GM23248 (cell line): ENCODE measurements around the gene ADAMTS9. TPM values are rescaled to one million over a fixed set of nuclear protein-coding genes. Genes with fewer than 3 reads are reported as not detected.

Source experiments
- DNase-seq: peaks from one replicate; pipeline ENCODE4 v3.0.0-alpha.2; 2015
- H2AFZ ChIP-seq: fragments of 200-600 bp; sonication (generic); 2 replicates; pipeline ENCODE4 v1.6.1; 2016; ENCODE audit warnings: antibody characterized with exemption
- H3F3A ChIP-seq: fragments of 200-600 bp; sonication (generic); 2 replicates; pipeline ENCODE4 v1.6.1; 2016; ENCODE audit warnings: mild to moderate bottlenecking, antibody characterized with exemption, mixed run types; ENCODE audit not compliant: insufficient read depth
- H3K27ac ChIP-seq: fragments of 200-600 bp; sonication (generic); 2 replicates; pipeline ENCODE4 v1.5.1; 2016; ENCODE audit warnings: mild to moderate bottlenecking
- H3K27me3 ChIP-seq: fragments of 200-600 bp; sonication (generic); replicated peaks from 2 replicates; pipeline ENCODE4 v1.6.1; 2016; ENCODE audit warnings: mild to moderate bottlenecking; ENCODE audit not compliant: insufficient read depth
- H3K36me3 ChIP-seq: fragments of 200-600 bp; sonication (generic); 2 replicates; pipeline ENCODE4 v1.6.1; 2016; ENCODE audit warnings: low read depth, mild to moderate bottlenecking
- H3K4me1 ChIP-seq: fragments of 200-600 bp; sonication (generic); 2 replicates; pipeline ENCODE4 v1.6.1; 2016; ENCODE audit warnings: mild to moderate bottlenecking; ENCODE audit not compliant: insufficient read depth
- H3K4me2 ChIP-seq: fragments of 200-600 bp; sonication (generic); one replicate; pipeline ENCODE4 v1.6.1; 2016; ENCODE audit warnings: mild to moderate bottlenecking; ENCODE audit not compliant: unreplicated experiment
- H3K4me3 ChIP-seq: fragments of 200-600 bp; sonication (generic); 2 replicates; pipeline ENCODE4 v1.5.1; 2016; ENCODE audit warnings: mild to moderate bottlenecking
- H3K79me2 ChIP-seq: fragments of 200-600 bp; sonication (generic); 2 replicates; pipeline ENCODE4 v1.6.1; 2016; ENCODE audit warnings: mild to moderate bottlenecking; ENCODE audit not compliant: insufficient read depth
- H3K9ac ChIP-seq: fragments of 200-600 bp; sonication (generic); 2 replicates; pipeline ENCODE4 v1.6.1; 2016; ENCODE audit warnings: mild to moderate bottlenecking
- H3K9me2 ChIP-seq: fragments of 200-600 bp; sonication (generic); 2 replicates; pipeline ENCODE4 v1.6.1; 2016; ENCODE audit warnings: mixed run types, mild to moderate bottlenecking, moderate library complexity; ENCODE audit not compliant: insufficient read depth
- H3K9me3 ChIP-seq: fragments of 200-600 bp; sonication (generic); one replicate; pipeline ENCODE4 v1.6.1; 2017; ENCODE audit warnings: low read depth
- H4K20me1 ChIP-seq: fragments of 200-600 bp; sonication (generic); 2 replicates; pipeline ENCODE4 v1.6.0; 2016; ENCODE audit not compliant: insufficient read depth
- EZH2 ChIP-seq: fragments of 200-600 bp; sonication (generic); IDR thresholded peaks from 2 replicates; pipeline ENCODE4 v1.6.1; 2018; ENCODE audit warnings: antibody characterized with exemption, mild to moderate bottlenecking; ENCODE audit not compliant: insufficient read depth, poor library complexity, severe bottlenecking
- EZH2phosphoT487 ChIP-seq: fragments of 200-600 bp; sonication (generic); IDR thresholded peaks from 2 replicates; pipeline ENCODE4 v1.6.1; 2018; ENCODE audit warnings: antibody characterized with exemption, moderate library complexity, mild to moderate bottlenecking, low read depth; ENCODE audit not compliant: insufficient read depth
- WGBS, 2 experiments: methylation state at CpG; one replicate each; pipeline ENCODE4 v1.1.6; 2015 to 2017; ENCODE audit warnings: low lambda C conversion rate in 2 of 2, low coverage in 1 of 2; ENCODE audit errors: missing lambda C conversion rate in 2 of 2; 5-methylcytosine and 5-hydroxymethylcytosine counted together
- in situ Hi-C: fragments of 300-500 bp; cut with MboI; formaldehyde crosslinking; loops from 2 replicates; pipeline ENCODE4 v1.15.0; 2020
- polyA plus RNA-seq: library from polyadenylated mRNA; unstranded; fragments of >200 nt; fragmentation: Nextera tagmentation; extraction: Ambion mirVana; gene quantifications from 2 replicates; pipeline ENCODE4 v1.2.1, GENCODE V29; 2016
- total RNA-seq: library from RNA; depleted of rRNA; stranded (reverse); fragments of >200 nt; shearing (Covaris generic); gene quantifications from 2 replicates; pipeline ENCODE4 v1.2.3, GENCODE V29; 2014

Gene ADAMTS9
- total and polyA plus RNA-seq, 2 experiments from 2014 or later: 0.75 to 1.5 TPM

DNA sequence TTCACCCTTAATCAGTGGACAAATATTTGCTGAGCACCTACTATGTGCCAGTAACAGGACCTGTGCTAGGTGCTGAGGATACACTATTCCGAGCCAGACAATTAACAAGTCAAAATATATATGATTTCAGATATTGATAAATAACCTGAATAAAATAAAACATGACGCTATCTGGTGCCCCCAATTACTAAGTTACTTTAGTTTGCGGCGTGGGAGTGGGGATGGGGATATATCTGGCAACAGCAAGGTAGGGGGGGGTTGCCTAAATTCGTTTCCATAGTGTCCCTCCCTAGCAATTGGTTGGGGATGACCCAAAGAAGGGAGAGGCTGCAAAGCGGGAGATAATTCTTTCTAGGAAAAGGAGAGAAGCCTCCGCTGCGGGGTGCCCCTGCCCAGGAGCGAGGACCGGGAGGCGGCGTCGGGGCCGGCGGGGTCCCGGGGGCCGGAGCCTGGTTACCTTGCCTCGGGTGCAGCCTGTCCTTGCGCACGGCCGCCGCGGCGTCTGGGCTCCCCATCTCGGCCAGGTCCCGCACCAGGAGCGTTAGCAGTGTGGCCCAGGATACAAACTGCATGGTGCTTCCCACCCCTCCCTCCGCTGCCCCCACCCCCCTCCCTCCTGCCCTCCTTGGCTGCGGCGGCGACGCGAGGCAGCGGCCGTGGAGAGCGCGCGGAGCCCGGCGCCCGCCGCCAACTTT is 567 bp downstream of the ADAMTS9 start:
- peaks cover 23% of the 10 kb centered on the region for H3F3A ChIP-seq
- peak overlapping the region; percentile 78 for H3K9ac ChIP-seq
- H3K9me3 ChIP-seq: no peaks in the 10 kb centered on the region
- H4K20me1 ChIP-seq: no peaks in the 10 kb centered on the region
- H3K4me1 ChIP-seq: 0 out of 2 replicates have a peak, but pooled peaks cover 5% of the 10 kb centered on the region
- in situ Hi-C loops: no loop called here
- DNase-seq: no peak
- 1 to 4% methylated on average over 21 to 42 of the region's 42 CpGs for WGBS, 2 experiments
- no peaks in the 10 kb centered on the region for H3K36me3 ChIP-seq
- peak overlapping the region; percentile 91 for H3K4me3 ChIP-seq
- no peak for TF ChIP-seq EZH2
- no peak for TF ChIP-seq EZH2phosphoT487
- no peaks in the 10 kb centered on the region for H3K9me2 ChIP-seq
- H2AFZ ChIP-seq: peak overlapping the region; percentile 94
- peak overlapping the region; percentile 87 for H3K27ac ChIP-seq
- no peaks in the 10 kb centered on the region for H3K27me3 ChIP-seq
- H3K4me2 ChIP-seq: peak overlapping the region; percentile 93
- no peaks in the 10 kb centered on the region for H3K79me2 ChIP-seq

- 0 out of 2 replicates have a peak, but pooled peaks cover 5% of the 10 kb centered on the region for H3K4me1 ChIP-seq
- H3K27me3 ChIP-seq: no peaks in the 10 kb centered on the region
- no peaks in the 10 kb centered on the region for H3K9me2 ChIP-seq
- peak; percentile 88 for DNase-seq
- 1% methylated on average over 31 of the region's 31 CpGs for WGBS, 2 experiments
- TF ChIP-seq EZH2 (no peak), EZH2phosphoT487 (no peak)
- no peaks in the 10 kb centered on the region for H4K20me1 ChIP-seq
- H3K9ac ChIP-seq: peak overlapping the region; percentile 78
- peak overlapping the region; percentile 87 for H3K27ac ChIP-seq
- no peaks in the 10 kb centered on the region for H3K79me2 ChIP-seq
- H3K36me3 ChIP-seq: no peaks in the 10 kb centered on the region
- peak overlapping the region; percentile 91 for H3K4me3 ChIP-seq
- no peaks in the 10 kb centered on the region for H3K9me3 ChIP-seq
- peaks cover 23% of the 10 kb centered on the region for H3F3A ChIP-seq
- peak overlapping the region; percentile 93 for H2AFZ ChIP-seq
- in situ Hi-C loops: no loop called here
- peak overlapping the region; percentile 92 for H3K4me2 ChIP-seq
Observed at GRCh38 chr3:64686446-64686908, 1.3 kb downstream of the ADAMTS9 start.

DNA sequence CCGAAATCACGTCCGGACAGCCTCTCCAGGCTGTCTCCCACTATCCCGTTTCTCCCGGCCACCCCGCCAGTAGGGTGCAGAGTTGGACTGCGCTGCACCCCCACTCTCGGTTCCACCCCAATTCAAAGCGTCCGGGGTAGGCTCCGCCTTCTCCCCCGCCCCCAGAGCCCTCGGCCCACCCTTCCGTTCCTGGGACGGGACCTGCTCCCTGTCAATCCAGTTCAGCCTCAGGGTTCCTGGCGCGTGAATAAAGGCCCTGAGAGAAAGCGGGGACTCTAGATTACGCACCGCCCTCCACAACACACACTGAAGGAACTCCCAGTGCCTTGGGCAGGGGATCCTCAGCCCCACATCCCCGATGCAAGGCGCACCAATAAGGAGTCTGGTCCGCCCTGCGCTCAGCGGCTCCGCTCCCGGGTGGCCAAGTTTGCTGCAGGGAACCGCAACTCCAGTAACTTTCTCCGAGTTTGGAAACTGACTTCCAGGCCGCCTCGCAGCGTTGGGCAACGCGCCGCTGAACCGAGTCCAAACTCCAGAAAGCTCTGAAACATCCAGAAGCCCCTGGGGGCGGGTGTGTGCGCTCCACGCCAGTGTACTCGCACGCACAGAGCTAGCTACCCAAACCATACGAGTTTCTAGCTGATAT is 1.9 kb downstream of the ADAMTS9 start:
- TF ChIP-seq EZH2phosphoT487 (no peak), EZH2 (no peak)
- no peaks in the 10 kb centered on the region for H3K79me2 ChIP-seq
- peak; percentile 91 for DNase-seq
- H3K36me3 ChIP-seq: no peaks in the 10 kb centered on the region
- H3K4me1 ChIP-seq: 0 out of 2 replicates have a peak, but pooled peaks cover 5% of the 10 kb centered on the region
- 1% methylated on average over 32 to 41 of the region's 42 CpGs for WGBS, 2 experiments
- H3K27me3 ChIP-seq: no peaks in the 10 kb centered on the region
- no peaks in the 10 kb centered on the region for H4K20me1 ChIP-seq
- peak overlapping the region; percentile 91 for H3K4me3 ChIP-seq
- peak overlapping the region; percentile 93 for H2AFZ ChIP-seq
- in situ Hi-C loops: no loop called here
- peak overlapping the region; percentile 92 for H3K4me2 ChIP-seq
- peaks cover 23% of the 10 kb centered on the region for H3F3A ChIP-seq
- no peaks in the 10 kb centered on the region for H3K9me3 ChIP-seq
- no peaks in the 10 kb centered on the region for H3K9me2 ChIP-seq
- H3K9ac ChIP-seq: peak overlapping the region; percentile 78
- peak overlapping the region; percentile 87 for H3K27ac ChIP-seq

- no peaks in the 10 kb centered on the region for H3K36me3 ChIP-seq
- 0 to 1% methylated on average over 31 to 32 of the region's 32 CpGs for WGBS, 2 experiments
- no peaks in the 10 kb centered on the region for H4K20me1 ChIP-seq
- H3K9me3 ChIP-seq: no peaks in the 10 kb centered on the region
- H3K27ac ChIP-seq: peak overlapping the region; percentile 87
- 0 out of 2 replicates have a peak, but pooled peaks cover 5% of the 10 kb centered on the region for H3K4me1 ChIP-seq
- no peaks in the 10 kb centered on the region for H3K9me2 ChIP-seq
- H3K4me3 ChIP-seq: peak overlapping the region; percentile 91
- peak overlapping the region; percentile 78 for H3K9ac ChIP-seq
- H2AFZ ChIP-seq: peak overlapping the region; percentile 93
- no peaks in the 10 kb centered on the region for H3K27me3 ChIP-seq
- TF ChIP-seq EZH2phosphoT487 (no peak), EZH2 (no peak)
- H3F3A ChIP-seq: peaks cover 23% of the 10 kb centered on the region
- H3K4me2 ChIP-seq: peak overlapping the region; percentile 92
- peak; percentile 65 for DNase-seq
- H3K79me2 ChIP-seq: no peaks in the 10 kb centered on the region
- in situ Hi-C loops: no loop called here
Observed at GRCh38 chr3:64685331-64685799, 2.4 kb downstream of the ADAMTS9 start.
